ENCODE results near the gene CPNE5.
"Not testable (repeated sequence)": the region's sequence is repeated elsewhere in the genome, so short reads cannot be mapped to it uniquely, and the experiment has no call there.

CPNE5 gene

GRCh38 chr6:36704961-36705577 lies 134.2 kb downstream of the CPNE5 start:
- not testable (repeated sequence) for H3K27me3 ChIP-seq (ENCODE audit: control insufficient read depth in 1 of 2, insufficient read depth in 2 of 2, low read length in 2 of 2); H3K4me3 ChIP-seq (ENCODE audit: low read depth in 1 of 2, low read length in 2 of 2); H3K4me1 ChIP-seq (ENCODE audit: insufficient read depth, low read length); H3K9ac ChIP-seq (ENCODE audit: low read length); H3K9me3 ChIP-seq (ENCODE audit: low read length); H3K27ac ChIP-seq (ENCODE audit: low read depth, low read length); H3K36me3 ChIP-seq (ENCODE audit: insufficient read depth, low read length)

- no peaks in the 10 kb centered on the region for H3K36me3 ChIP-seq (ENCODE audit: insufficient read depth, low read length)
- no peak overlapping the region for H3K9ac ChIP-seq (ENCODE audit: low read length)
- H3K27ac ChIP-seq (ENCODE audit: low read depth, low read length), result no peak overlapping the region
- H3K27me3 ChIP-seq (ENCODE audit: control insufficient read depth in 1 of 2, insufficient read depth in 2 of 2, low read length in 2 of 2), result no peaks in the 10 kb centered on the region
- no peak overlapping the region for H3K4me3 ChIP-seq (ENCODE audit: low read depth in 1 of 2, low read length in 2 of 2)
- no peaks in the 10 kb centered on the region for H3K9me3 ChIP-seq (ENCODE audit: low read length)
- H3K4me1 ChIP-seq (ENCODE audit: insufficient read depth, low read length), result no peaks in the 10 kb centered on the region
These were observed 135.3 kb downstream of the CPNE5 start for GRCh38 chr6:36703982-36704381.

- no peak overlapping the region for H3K4me3 ChIP-seq (ENCODE audit: low read depth in 1 of 2, low read length in 2 of 2)
- H3K27ac ChIP-seq (ENCODE audit: low read depth, low read length), result no peak overlapping the region
- no peaks in the 10 kb centered on the region for H3K36me3 ChIP-seq (ENCODE audit: insufficient read depth, low read length)
- no peak overlapping the region for H3K9ac ChIP-seq (ENCODE audit: low read length)
- no peaks in the 10 kb centered on the region for H3K27me3 ChIP-seq (ENCODE audit: control insufficient read depth in 1 of 2, insufficient read depth in 2 of 2, low read length in 2 of 2)
- H3K9me3 ChIP-seq (ENCODE audit: low read length), result no peaks in the 10 kb centered on the region
- no peaks in the 10 kb centered on the region for H3K4me1 ChIP-seq (ENCODE audit: insufficient read depth, low read length)
These were observed 136.1 kb downstream of the CPNE5 start for GRCh38 chr6:36703081-36703606.

- H3K27ac ChIP-seq (ENCODE audit: low read depth, low read length), result no peak overlapping the region
These were observed 136.6 kb downstream of the CPNE5 start for GRCh38 chr6:36702656-36703055.

GRCh38 chr6:36701401-36701991 lies 137.7 kb downstream of the CPNE5 start:
- Histone ChIP-seq H3K9me3 (ENCODE audit: low read length) (no peaks in the 10 kb centered on the region), H3K27ac (ENCODE audit: low read depth, low read length) (no peak overlapping the region), H3K4me3 (ENCODE audit: low read depth in 1 of 2, low read length in 2 of 2) (no peak overlapping the region), H3K9ac (ENCODE audit: low read length) (no peak overlapping the region), H3K36me3 (ENCODE audit: insufficient read depth, low read length) (no peaks in the 10 kb centered on the region), H3K4me1 (ENCODE audit: insufficient read depth, low read length) (no peaks in the 10 kb centered on the region), H3K27me3 (ENCODE audit: control insufficient read depth in 1 of 2, insufficient read depth in 2 of 2, low read length in 2 of 2) (no peaks in the 10 kb centered on the region)

More at GRCh38 chr6:36702656-36703055, 136.6 kb downstream of the CPNE5 start:
- Histone ChIP-seq H3K9me3 (ENCODE audit: low read length) (no peaks in the 10 kb centered on the region), H3K4me1 (ENCODE audit: insufficient read depth, low read length) (no peaks in the 10 kb centered on the region), H3K4me3 (ENCODE audit: low read depth in 1 of 2, low read length in 2 of 2) (no peak overlapping the region), H3K36me3 (ENCODE audit: insufficient read depth, low read length) (no peaks in the 10 kb centered on the region), H3K27me3 (ENCODE audit: control insufficient read depth in 1 of 2, insufficient read depth in 2 of 2, low read length in 2 of 2) (no peaks in the 10 kb centered on the region), H3K9ac (ENCODE audit: low read length) (no peak overlapping the region)

GRCh38 chr6:36700831-36701230 lies 138.4 kb downstream of the CPNE5 start:
- Histone ChIP-seq H3K27me3 (ENCODE audit: control insufficient read depth in 1 of 2, insufficient read depth in 2 of 2, low read length in 2 of 2) (no peaks in the 10 kb centered on the region), H3K4me3 (ENCODE audit: low read depth in 1 of 2, low read length in 2 of 2) (no peak overlapping the region), H3K9ac (ENCODE audit: low read length) (no peak overlapping the region), H3K9me3 (ENCODE audit: low read length) (no peaks in the 10 kb centered on the region), H3K4me1 (ENCODE audit: insufficient read depth, low read length) (no peaks in the 10 kb centered on the region), H3K36me3 (ENCODE audit: insufficient read depth, low read length) (no peaks in the 10 kb centered on the region), H3K27ac (ENCODE audit: low read depth, low read length) (no peak overlapping the region)

- Histone ChIP-seq H3K9ac (ENCODE audit: low read length) (no peak overlapping the region), H3K36me3 (ENCODE audit: insufficient read depth, low read length) (no peaks in the 10 kb centered on the region), H3K27ac (ENCODE audit: low read depth, low read length) (no peak overlapping the region), H3K9me3 (ENCODE audit: low read length) (no peaks in the 10 kb centered on the region), H3K4me3 (ENCODE audit: low read depth in 1 of 2, low read length in 2 of 2) (no peak overlapping the region), H3K4me1 (ENCODE audit: insufficient read depth, low read length) (no peaks in the 10 kb centered on the region), H3K27me3 (ENCODE audit: control insufficient read depth in 1 of 2, insufficient read depth in 2 of 2, low read length in 2 of 2) (no peaks in the 10 kb centered on the region)
These were observed 139.0 kb downstream of the CPNE5 start for GRCh38 chr6:36700071-36700812.

- H3K9me3 ChIP-seq (ENCODE audit: low read length), result no peaks in the 10 kb centered on the region
- H3K27ac ChIP-seq (ENCODE audit: low read depth, low read length), result no peak overlapping the region
- no peaks in the 10 kb centered on the region for H3K36me3 ChIP-seq (ENCODE audit: insufficient read depth, low read length)
- H3K4me3 ChIP-seq (ENCODE audit: low read depth in 1 of 2, low read length in 2 of 2), result no peak overlapping the region
- H3K9ac ChIP-seq (ENCODE audit: low read length), result no peak overlapping the region
- H3K4me1 ChIP-seq (ENCODE audit: insufficient read depth, low read length), result no peaks in the 10 kb centered on the region
- no peaks in the 10 kb centered on the region for H3K27me3 ChIP-seq (ENCODE audit: control insufficient read depth in 1 of 2, insufficient read depth in 2 of 2, low read length in 2 of 2)
These were observed 139.9 kb downstream of the CPNE5 start for GRCh38 chr6:36699348-36699747.

- H3K27ac ChIP-seq (ENCODE audit: low read depth, low read length), result no peak overlapping the region
- H3K27me3 ChIP-seq (ENCODE audit: control insufficient read depth in 1 of 2, insufficient read depth in 2 of 2, low read length in 2 of 2), result no peaks in the 10 kb centered on the region
- H3K4me1 ChIP-seq (ENCODE audit: insufficient read depth, low read length), result no peaks in the 10 kb centered on the region
These were observed 140.4 kb downstream of the CPNE5 start for GRCh38 chr6:36698871-36699271.

GRCh38 chr6:36698196-36698595 lies 141.0 kb downstream of the CPNE5 start:
- Histone ChIP-seq H3K9me3 (ENCODE audit: low read length) (no peaks in the 10 kb centered on the region), H3K27ac (ENCODE audit: low read depth, low read length) (no peak overlapping the region), H3K9ac (ENCODE audit: low read length) (no peak overlapping the region), H3K4me3 (ENCODE audit: low read depth in 1 of 2, low read length in 2 of 2) (no peak overlapping the region), H3K4me1 (ENCODE audit: insufficient read depth, low read length) (no peaks in the 10 kb centered on the region), H3K36me3 (ENCODE audit: insufficient read depth, low read length) (no peaks in the 10 kb centered on the region), H3K27me3 (ENCODE audit: control insufficient read depth in 1 of 2, insufficient read depth in 2 of 2, low read length in 2 of 2) (no peaks in the 10 kb centered on the region)

More at GRCh38 chr6:36698871-36699271, 140.4 kb downstream of the CPNE5 start:
- Histone ChIP-seq H3K9me3 (ENCODE audit: low read length) (no peaks in the 10 kb centered on the region), H3K4me3 (ENCODE audit: low read depth in 1 of 2, low read length in 2 of 2) (no peak overlapping the region), H3K36me3 (ENCODE audit: insufficient read depth, low read length) (no peaks in the 10 kb centered on the region), H3K9ac (ENCODE audit: low read length) (no peak overlapping the region)

- Histone ChIP-seq H3K9ac (ENCODE audit: low read length) (no peak within 1 kb of the TSS), H3K4me3 (ENCODE audit: low read depth in 1 of 2, low read length in 2 of 2) (no peak within 1 kb of the TSS), H3K4me1 (ENCODE audit: insufficient read depth, low read length) (peaks cover 3% of the 10 kb centered on the region), H3K9me3 (ENCODE audit: low read length) (no peaks in the 10 kb centered on the region), H3K27me3 (ENCODE audit: control insufficient read depth in 1 of 2, insufficient read depth in 2 of 2, low read length in 2 of 2) (no peaks in the 10 kb centered on the region), H3K27ac (ENCODE audit: low read depth, low read length) (no peak within 1 kb of the TSS), H3K36me3 (ENCODE audit: insufficient read depth, low read length) (no peaks in the 10 kb centered on the region)
These were observed 141.8 kb downstream of the CPNE5 start, which contains the start of gene RAB44 for GRCh38 chr6:36697481-36697903. Gene RAB44, plus strand, starts transcription at chr6:36697826. Its CDS starts 6,410 bp downstream, at chr6:36704236.

Data from muscle layer of colon (tissue), 2 donors.